Adrenal gland (tissue), 12 donors: ENCODE measurements around the gene ZSWIM4. TPM values are rescaled to one million over a fixed set of nuclear protein-coding genes. Genes with fewer than 3 reads are reported as not detected.

Experiments used
- DNase-seq, 7 donors: peaks; one replicate each; pipeline ENCODE4 v3.0.0-alpha.2; 2019 to 2020
- H3K27ac ChIP-seq, 5 donors: fragments of 200-600 bp; sonication (generic) in 4 of 5; 1 replicate in 3 of 5; 2 replicates in 2 of 5; pipeline versions ENCODE4 v1.5.1 to v1.8.0; 2016 to 2020; ENCODE audit warnings: mild to moderate bottlenecking in 1 of 5
- H3K27me3 ChIP-seq: fragments of 200-600 bp; 2 replicates; pipeline ENCODE4 v1.8.0; 2021
- H3K36me3 ChIP-seq, 2 donors: fragments of 200-600 bp; replicated peaks in 1 of 2; 1 replicate in 1 of 2; 2 replicates in 1 of 2; pipeline versions ENCODE4 v1.5.1 to v1.8.0; 2018 to 2022
- H3K4me1 ChIP-seq, 2 donors: fragments of 200-600 bp; replicated peaks in 1 of 2; 1 replicate in 1 of 2; 2 replicates in 1 of 2; pipeline versions ENCODE4 v1.5.1 to v1.8.0; 2018 to 2021
- H3K4me3 ChIP-seq, 4 donors: fragments of 200-600 bp; sonication (generic) in 3 of 4; one replicate each; pipeline ENCODE4 v1.5.1; 2016 to 2018
- H3K9me3 ChIP-seq, 3 donors: fragments of 200-600 bp; sonication (generic) in 1 of 3; replicated peaks in 1 of 3; 1 replicate in 2 of 3; 2 replicates in 1 of 3; pipeline versions ENCODE4 v1.5.1 to v1.8.0; 2016 to 2021
- POLR2A ChIP-seq, 2 donors: fragments of 450-650 bp; IDR thresholded peaks; one replicate each; pipeline ENCODE4 v1.6.1; 2017; ENCODE audit warnings: antibody characterized with exemption in 2 of 2, mild to moderate bottlenecking in 2 of 2, moderate library complexity in 1 of 2
- WGBS, 4 donors: extraction: QIAGEN DNeasy Blood & Tissue Kit in 2 of 4; methylation state at CpG; one replicate each; pipeline versions ENCODE4 v1.1.5 to v1.1.7; 2013 to 2017; 5-methylcytosine and 5-hydroxymethylcytosine counted together
- intact Hi-C, 2 donors: fragments of 100-400 bp; cut with DNase I; formaldehyde crosslinking; loops; one replicate each; pipeline versions ENCODE4 v1.14.1 to v1.15.0; 2022 to 2023
- polyA plus RNA-seq, 3 donors: library from polyadenylated mRNA; stranded (reverse); fragments of 200-250 nt in 2 of 3; fragments of 350-450 nt in 1 of 3; fragmentation: Illumina TruSeq in 1 of 3; extraction: RNeasy Lipid Tissue Mini Kit (QIAGEN cat#74804) in 1 of 3; gene quantifications; one replicate each; pipeline ENCODE4 v1.2.3, GENCODE V29; 2013 to 2014
- total RNA-seq, 9 donors: library from RNA; depleted of rRNA in 4 of 9; stranded (reverse); fragments of >200 nt in 4 of 9; fragments of 120-200 nt in 1 of 9; fragmentation: NEBNext Ultra II Directional in 1 of 9; extraction: Animal tissue kit (Norgen Biotek cat#: 25700) in 1 of 9; gene quantifications; one replicate each; pipeline versions ENCODE4 v1.1.0 to v1.2.4, GENCODE V29; 2013 to 2023
- TF ChIP-seq, protein P1 (sequence below), 6 experiments: fragments of 450-650 bp in 4 of 6; fragments of 200-600 bp in 2 of 6; sonication (generic) in 1 of 6; IDR thresholded peaks; 1 replicate in 5 of 6; 2 replicates in 1 of 6; pipeline versions ENCODE4 v1.5.1 to v1.8.0; 2016 to 2021; ENCODE audit warnings: antibody characterized with exemption in 6 of 6, mild to moderate bottlenecking in 2 of 6, moderate library complexity in 1 of 6
- donor health status: healthy with polysubstance abuse.
- donor health status: Bipolar disorder and iron deficiency.
- donor health status: DM: yes; HTN: yes; CAD: no.
- donor health status: DM: no; HTN: no; CAD: no.
- donor health status: DM: no; HTN: no; CAD: no.
- donor health status: DM: yes; HTN: yes; CAD: no.

ZSWIM4 gene
- total and polyA plus RNA-seq, 12 donors: 1.3 to 15.4 (median 9.1) TPM

DNA sequence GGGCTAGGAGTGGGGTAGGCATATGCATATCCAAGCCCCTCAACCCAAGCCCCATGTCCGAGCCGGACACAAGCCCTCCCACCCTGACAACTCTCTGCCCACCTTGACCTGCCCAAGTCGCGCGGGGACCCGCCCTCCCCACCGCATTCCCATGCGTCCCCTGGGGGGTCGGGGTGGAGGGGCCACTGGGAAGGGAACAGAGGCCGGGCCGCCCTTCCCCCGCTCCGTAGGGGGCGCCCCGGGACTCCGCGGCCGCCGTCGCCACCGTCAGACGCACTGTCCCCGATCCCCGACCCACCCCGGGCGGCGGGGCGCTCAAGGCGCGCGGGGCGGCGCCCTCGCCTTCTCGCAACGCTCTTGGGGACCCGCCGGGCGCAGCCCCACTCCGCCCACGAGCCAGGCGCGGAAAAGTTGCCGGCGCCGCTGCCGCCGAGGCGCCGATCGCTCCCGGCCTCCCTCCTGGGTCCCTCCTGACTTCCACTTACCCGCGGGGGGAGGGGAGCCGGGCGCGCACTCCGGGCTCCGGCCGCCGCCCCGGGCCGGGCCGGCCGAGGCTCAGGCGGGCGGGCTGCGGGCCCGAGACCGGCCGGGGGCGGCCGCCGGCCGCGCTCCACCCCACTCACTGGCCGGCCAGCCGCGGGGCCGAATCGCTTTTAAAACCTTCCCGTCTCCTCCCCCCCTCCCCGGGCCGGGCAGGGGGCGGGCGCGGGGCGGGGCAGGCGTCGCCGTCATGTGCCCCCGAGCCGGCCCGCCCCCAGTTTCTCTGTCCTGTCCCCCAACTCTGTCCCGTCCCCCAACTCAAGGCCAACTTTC lies 47.3 kb downstream of the ZSWIM4 start:
- Histone ChIP-seq H3K9me3 (no peaks in the 10 kb centered on the region), H3K4me1 (peaks cover 27 to 60% of the 10 kb centered on the region in 2 donors), H3K27ac (peak overlapping the region; percentile 88 to 98 (median 90)), H3K27me3 (no peaks in the 10 kb centered on the region), H3K36me3 (no peaks in the 10 kb centered on the region), H3K4me3 (peak overlapping the region; percentile 84 to 98 (median 91))
- peak; percentile 84 to 89 (median 88) for DNase-seq
- WGBS, 4 donors: 0 to 1% (median 0%) methylated on average over 20 to 89 of the region's 95 CpGs
- TF ChIP-seq, protein P1, sequence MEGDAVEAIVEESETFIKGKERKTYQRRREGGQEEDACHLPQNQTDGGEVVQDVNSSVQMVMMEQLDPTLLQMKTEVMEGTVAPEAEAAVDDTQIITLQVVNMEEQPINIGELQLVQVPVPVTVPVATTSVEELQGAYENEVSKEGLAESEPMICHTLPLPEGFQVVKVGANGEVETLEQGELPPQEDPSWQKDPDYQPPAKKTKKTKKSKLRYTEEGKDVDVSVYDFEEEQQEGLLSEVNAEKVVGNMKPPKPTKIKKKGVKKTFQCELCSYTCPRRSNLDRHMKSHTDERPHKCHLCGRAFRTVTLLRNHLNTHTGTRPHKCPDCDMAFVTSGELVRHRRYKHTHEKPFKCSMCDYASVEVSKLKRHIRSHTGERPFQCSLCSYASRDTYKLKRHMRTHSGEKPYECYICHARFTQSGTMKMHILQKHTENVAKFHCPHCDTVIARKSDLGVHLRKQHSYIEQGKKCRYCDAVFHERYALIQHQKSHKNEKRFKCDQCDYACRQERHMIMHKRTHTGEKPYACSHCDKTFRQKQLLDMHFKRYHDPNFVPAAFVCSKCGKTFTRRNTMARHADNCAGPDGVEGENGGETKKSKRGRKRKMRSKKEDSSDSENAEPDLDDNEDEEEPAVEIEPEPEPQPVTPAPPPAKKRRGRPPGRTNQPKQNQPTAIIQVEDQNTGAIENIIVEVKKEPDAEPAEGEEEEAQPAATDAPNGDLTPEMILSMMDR (IDR thresholded peaks at IDR 0.05): no peak
- TF ChIP-seq POLR2A (IDR thresholded peaks at IDR 0.05): peak; percentile 91 to 98
- intact Hi-C loops: no loop called here

DNA sequence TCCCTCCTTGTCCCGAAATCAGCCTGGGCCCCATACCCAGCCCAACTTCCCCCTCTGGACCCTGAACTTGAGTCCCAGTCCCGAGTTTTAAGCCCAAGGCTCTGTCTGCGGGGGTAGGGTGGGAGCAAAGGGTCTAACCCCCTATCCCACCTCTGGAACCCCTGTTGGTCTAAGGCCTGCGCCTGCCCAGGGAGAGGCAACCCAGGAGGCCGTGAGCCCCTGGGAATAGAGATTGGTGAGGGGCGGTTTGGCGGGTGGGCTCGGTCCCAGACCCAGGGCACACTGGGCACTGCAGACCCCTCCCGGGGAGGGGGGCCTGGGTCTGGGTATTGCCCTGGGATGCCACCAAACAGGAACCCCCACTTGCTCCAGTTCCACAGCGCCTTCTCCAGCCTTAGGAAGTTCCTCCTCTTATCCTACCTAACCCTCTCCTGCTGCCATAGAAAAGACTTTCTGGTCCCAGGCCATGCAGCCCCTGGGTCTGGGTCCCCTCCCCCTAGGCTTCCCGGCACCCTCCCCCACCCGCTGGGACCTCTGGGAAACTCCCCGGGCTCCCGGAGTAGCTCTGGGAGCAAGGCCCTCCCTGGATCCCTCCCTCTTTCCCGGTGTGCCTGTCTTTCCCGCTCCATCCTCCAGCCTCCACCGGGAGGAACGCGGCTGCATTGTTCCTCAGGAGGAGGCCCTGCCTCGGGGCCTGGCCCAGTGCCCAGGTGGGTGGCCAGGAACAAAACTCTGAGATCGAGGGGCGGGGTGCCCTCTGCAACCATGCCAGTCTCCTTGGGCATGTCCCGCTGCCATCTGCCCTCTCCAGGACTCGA lies 48.1 kb downstream of the ZSWIM4 start:
- no peak for TF ChIP-seq POLR2A (IDR thresholded peaks at IDR 0.05)
- TF ChIP-seq, protein P1 (IDR thresholded peaks at IDR 0.05): no peak
- intact Hi-C loops: no loop called here
- H3K36me3 ChIP-seq: no peaks in the 10 kb centered on the region
- WGBS, 4 donors: 8 to 26% (median 18%) methylated on average over 12 to 24 of the region's 24 CpGs
- no peaks in the 10 kb centered on the region for H3K9me3 ChIP-seq
- peak overlapping the region in 2 of 4 donors; percentile 96 to 98 for H3K4me3 ChIP-seq
- H3K27me3 ChIP-seq: no peaks in the 10 kb centered on the region
- H3K4me1 ChIP-seq: peaks cover 27 to 57% of the 10 kb centered on the region in 2 donors
- H3K27ac ChIP-seq: peak overlapping the region; percentile 68 to 98 (median 90)
- DNase-seq: peak in 5 of 7 donors; percentile 56 to 75 (median 65)

DNA sequence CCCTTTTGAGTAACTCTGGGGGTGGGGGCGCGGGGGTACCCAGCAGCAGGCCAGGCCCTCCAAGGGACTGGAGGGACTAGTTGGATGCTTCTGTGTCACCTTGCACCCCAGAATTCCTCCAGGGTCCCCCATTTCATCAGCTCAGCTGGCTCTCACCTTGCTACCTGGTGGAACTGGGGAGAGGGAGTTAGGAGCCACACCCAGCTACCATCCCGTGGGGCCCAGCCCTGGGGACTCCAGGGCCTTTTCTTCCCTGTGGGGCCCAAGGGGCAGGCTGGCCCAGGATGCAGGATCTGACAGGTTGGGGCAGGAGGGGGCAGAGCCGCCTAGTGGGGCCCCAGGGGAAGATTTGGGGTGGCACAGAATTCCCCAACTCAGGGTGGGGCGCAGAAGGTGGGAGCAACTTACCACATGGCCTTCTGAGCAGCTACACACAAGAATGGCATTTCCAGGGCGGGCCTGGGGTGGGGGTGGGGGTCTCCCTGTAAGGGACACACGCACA lies 48.9 kb downstream of the ZSWIM4 start:
- Histone ChIP-seq H3K4me1 (peaks cover 27 to 49% of the 10 kb centered on the region in 2 donors), H3K9me3 (no peaks in the 10 kb centered on the region), H3K36me3 (no peaks in the 10 kb centered on the region), H3K27me3 (no peaks in the 10 kb centered on the region), H3K27ac (peak overlapping the region in 3 of 5 donors; percentile 90 to 98 (median 95)), H3K4me3 (no peak overlapping the region)
- no peak for DNase-seq
- intact Hi-C loops: no loop called here
- TF ChIP-seq, protein P1 (IDR thresholded peaks at IDR 0.05): no peak
- no peak for TF ChIP-seq POLR2A (IDR thresholded peaks at IDR 0.05)
- 79 to 90% (median 84%) methylated on average over 4 to 7 of the region's 7 CpGs for WGBS, 4 donors
